T follicular helper cell (primary cell): ENCODE data around the gene VAMP2.
A peak's percentile ranks its signal among the peaks of the same experiment; 100 is the strongest.
"Not testable (repeated sequence)": the region's sequence is repeated elsewhere in the genome, so short reads cannot be mapped to it uniquely, and the experiment has no call there.

Source experiments
- DNase-seq: peaks from one replicate; pipeline ENCODE4 v3.0.0-alpha.2; 2020; ENCODE audit warnings: low read depth

Gene VAMP2

DNA sequence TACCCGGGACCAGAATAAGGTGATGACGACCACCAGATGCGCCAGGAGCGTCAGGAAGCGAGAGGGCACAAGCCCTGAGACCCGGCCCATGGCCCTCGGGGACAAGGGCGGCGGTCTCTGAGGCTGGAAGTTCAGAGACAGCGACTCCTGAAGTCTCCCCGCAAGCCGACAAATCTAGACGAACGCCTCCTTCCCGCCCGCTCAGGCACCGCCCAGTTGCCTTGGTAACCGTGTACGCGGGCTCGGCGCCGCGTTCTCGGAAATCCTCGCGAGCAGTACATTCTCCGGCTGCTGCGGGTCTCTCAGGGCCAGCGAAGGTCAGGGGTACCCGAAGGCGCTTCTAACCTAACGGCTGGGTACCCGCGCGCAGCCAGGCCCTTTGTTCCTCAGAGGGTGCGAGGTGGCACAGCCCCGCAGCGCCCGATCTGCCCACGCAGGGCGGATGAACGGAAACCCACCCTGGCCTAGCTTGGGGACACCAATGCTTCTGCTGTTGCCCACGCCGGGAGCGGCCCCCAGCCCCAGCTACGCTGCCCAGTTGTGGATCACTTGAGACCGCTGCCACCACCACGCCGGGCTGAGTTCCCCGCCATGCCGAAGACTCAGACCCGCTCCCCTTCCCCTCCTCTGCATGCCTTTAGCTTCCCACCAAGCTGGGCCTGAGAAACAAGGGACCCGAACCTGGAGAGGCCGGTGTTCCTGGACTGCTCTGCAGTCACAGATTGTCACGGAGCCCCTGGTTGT is 13.6 kb upstream of the VAMP2 start, which contains the start of gene TMEM107:
Gene TMEM107 (minus strand): TSS at position 184 of the 744 bp plus-strand sequence. CDS start 94 bp downstream, at position 90.
- peak; percentile 85 for DNase-seq

DNA sequence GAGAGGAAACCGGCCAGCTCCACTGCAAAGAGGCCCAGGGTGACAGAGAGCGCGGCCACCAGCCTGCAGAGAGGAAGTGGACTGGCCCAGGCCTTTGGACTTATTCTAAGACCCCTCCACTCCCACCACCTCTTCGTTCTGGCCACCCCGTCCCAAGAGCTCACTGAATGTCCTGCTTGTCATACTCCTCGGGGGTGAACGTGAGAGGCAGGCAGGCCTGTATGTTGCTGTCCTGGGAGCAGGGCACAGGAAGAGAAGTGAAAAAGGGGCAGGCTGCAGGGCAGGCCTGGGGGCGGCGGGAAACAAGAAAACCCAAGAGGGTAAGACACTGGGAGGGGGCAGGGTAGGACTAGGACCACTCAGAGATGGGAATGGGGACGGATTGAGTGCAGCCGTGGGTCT is 13.0 kb upstream of the VAMP2 start:
- DNase-seq = no peak

DNA sequence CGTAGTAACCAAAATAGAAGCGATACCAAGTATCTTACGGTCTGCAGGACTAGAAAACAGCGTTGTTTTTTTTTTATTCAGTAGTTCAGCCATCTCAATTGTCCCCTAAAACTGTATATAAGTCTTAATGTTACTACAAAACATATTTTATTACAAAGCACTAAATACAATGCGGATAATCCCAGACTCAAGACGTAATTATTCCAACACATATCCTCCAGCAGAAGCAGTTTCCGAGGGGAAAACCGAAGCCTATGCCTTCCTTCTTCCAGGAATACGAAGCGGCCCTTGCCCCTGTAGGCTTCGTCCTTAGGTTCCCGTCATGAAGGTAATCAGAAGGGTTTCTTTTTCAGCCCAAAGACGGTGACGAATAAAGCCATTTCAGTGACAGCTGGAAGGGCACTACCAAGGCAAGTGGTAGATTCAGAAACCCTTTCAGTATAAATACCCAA is 11.1 kb upstream of the VAMP2 start:
- no peak for DNase-seq

DNA sequence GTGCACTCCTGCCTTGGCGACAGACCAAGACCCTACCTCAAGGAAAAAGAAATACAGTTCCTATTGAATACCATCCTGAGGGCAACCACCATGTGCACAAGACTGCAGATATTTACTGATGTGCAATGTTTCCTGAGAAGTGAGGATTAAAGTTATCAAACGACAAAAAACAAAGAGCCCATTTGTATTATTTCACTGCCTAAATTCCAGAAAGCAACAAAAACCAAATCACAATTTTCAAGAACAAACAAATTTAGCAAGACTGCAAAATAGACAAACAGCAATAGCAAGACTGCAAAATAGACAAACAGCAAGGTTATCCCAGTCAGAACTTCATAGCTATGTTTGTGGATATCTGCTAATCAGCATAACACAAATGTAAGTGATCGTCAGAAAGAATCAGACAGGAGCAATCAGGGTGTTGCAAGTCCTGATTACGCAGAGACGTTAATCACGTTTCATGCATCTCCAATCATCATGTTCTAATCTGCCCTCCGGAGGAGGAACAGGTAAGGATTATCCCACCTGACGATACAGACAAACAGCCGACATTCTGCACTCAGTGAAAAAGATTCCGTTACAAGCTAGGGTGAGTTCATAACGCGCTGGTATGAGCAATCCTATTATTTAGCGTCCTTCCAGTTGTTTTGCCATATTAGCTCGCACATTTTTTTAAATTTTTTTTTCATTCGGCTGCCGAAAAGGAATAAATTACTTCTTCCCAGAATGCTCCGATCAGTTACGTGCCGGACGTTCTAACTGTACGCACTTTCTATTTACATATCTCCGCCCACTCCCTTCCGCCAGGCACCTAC is 10.5 kb upstream of the VAMP2 start:
- peak; percentile 71 for DNase-seq

DNA sequence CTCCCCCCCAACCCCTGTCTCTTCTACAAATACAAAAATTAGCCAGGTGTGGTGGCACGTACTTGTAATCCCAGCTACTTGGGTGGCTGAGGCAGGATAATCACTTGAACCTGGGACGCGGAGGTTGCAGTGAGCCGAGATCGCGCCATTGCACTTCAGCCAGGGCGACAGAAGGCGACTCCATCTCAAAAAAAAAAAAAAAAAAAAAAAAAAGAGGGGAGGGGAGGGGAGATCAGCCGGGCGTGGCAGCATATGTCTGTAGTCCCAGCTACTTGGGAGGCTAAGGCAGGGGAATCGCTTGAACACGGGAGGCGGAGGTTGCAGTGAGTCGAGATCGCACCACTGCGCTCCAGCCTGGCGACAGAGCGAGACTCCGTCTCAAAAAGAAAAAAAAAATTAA is 7.4 kb upstream of the VAMP2 start:
- not testable (repeated sequence) for DNase-seq

DNA sequence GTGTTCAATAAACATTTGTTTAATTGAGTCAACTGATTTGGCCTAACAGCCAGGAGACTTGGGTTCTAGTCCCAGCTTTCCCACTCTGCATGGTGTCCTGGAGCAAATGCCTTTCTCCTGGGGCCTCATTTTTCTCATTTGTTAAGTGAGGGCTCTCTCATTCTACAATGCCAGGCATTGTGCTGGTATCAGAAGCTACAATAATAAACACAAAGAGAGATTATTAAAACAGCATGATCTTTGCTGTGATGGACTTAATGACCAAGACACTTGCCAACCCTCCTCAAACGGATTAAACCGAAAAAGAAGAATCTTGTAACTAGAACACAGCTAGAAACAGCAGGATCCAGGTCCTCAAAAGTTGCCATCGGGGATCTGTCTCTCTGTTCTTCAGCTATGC is 4.8 kb upstream of the VAMP2 start:
- no peak for DNase-seq

DNA sequence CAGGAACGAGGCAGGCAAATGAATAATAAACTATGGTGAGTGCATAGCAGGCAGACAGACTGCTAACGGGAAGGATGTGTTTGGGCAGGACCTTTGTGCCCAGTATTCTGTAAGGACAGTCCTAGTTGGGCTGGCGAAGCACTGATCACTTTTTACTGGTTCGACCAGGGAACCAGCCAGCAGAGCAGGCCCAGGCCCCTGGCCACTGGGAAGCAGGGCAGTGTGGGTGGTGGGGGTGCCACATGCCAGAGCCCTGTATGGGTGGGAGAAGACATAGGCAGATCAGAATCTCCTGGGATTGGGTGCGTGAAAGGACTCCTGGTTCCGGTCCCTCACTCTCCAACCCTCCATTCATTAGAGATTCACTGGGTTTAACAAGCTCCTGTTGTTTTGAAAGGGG is 4.0 kb upstream of the VAMP2 start:
- no peak for DNase-seq

DNA sequence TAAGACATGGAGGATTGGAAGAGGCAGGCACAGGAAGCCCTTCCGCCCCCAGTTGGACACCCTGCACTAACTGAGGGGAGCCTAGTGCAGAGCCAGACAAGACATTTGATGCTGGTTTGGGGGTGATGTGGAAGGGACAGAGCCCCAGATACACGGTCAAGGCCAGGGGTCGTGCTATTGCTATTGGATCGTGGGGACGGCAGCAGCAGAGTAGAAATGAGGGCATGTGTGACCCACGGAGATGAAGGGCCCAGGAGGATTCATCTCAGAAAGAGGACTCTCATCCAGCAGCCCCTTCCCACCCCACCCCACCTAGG is 2.0 kb upstream of the VAMP2 start:
- DNase-seq = no peak

DNA sequence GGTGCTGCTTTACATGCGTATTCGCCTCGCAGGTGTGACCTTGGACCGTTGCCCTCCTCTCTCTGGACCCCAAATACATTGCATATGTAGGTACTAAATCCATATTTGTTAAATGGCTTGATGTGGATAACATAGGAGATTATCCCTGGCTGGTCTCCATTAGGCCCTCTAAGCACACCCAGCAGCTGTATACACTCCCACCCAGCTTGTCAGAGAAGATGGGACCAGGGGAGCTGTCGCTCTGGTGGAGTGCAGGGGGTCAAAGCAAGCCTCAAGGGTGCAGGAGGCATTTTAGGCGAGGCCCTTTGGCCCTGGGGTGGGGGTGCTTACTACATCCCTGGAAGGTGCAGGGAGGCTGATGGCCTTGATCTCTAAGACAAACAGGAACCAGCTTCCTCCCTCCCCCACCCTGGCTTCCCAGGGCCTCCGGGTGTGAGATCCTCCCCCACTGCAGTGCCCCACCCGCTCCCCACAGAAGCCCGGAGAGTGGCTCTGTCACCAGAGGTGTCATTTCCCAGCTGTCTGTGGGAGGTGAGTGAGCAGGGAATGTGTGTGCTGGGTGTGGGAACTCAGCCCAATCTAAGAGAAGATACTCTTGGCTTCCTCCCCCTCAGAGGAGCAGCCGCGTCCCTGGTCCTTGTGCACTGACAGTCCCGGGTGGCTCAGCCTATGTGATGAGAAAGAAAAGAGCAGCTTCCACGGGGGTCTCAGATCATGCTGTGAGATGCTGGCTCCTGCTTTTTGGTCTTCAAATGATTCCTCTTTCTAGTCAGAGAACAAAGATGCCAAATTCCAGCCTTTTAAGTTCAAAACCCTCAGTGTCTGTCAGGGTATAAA is 1.4 kb upstream of the VAMP2 start:
- DNase-seq = no peak

DNA sequence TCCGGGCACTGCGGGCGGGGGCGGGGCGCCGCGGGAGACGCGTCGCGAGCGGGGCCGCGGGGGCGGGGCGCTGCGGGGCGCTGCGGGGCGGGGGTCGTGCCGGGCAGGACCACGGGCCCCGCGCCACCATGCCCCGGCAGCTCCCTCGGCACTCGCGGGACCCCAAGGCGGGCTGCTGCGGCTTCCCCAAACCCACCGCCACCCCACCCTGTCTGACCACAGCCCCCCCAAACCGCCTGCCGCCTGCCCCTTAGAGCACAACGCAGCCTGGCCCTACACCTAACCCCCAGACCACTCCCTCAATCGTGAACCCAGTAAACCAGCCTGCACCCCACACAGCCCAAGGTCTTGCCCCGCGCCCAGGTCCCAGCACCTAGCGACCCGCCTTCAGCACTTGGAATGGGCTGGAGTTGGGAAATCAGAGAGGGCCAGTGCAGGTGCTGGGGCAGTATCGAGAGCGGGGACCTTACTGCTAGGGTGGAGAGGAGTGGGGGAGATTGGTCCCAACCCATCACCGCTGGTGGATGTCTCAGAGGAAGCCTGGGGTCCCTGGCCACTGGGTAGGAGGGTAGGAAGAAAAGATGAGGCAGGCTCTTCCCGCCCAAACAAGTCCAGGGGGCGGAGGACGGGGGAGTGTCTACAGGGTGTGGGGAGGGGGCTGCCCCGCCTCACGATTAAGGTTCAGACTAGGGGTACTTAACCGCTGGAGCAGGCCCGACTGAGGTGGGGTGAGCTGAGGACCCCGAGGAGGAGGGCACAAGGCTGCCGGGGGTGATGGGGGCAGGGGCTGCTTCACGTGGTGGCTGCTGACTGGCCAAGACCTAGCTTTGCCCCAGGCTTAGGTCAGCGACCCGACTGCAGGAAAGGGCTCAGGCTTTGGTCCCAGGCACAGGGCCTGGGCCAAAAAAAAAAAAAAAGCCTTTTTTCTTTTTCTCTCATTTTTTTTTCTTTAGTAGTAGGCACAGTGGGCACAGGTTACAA is 539 bp upstream of the VAMP2 start:
- no peak for DNase-seq

DNA sequence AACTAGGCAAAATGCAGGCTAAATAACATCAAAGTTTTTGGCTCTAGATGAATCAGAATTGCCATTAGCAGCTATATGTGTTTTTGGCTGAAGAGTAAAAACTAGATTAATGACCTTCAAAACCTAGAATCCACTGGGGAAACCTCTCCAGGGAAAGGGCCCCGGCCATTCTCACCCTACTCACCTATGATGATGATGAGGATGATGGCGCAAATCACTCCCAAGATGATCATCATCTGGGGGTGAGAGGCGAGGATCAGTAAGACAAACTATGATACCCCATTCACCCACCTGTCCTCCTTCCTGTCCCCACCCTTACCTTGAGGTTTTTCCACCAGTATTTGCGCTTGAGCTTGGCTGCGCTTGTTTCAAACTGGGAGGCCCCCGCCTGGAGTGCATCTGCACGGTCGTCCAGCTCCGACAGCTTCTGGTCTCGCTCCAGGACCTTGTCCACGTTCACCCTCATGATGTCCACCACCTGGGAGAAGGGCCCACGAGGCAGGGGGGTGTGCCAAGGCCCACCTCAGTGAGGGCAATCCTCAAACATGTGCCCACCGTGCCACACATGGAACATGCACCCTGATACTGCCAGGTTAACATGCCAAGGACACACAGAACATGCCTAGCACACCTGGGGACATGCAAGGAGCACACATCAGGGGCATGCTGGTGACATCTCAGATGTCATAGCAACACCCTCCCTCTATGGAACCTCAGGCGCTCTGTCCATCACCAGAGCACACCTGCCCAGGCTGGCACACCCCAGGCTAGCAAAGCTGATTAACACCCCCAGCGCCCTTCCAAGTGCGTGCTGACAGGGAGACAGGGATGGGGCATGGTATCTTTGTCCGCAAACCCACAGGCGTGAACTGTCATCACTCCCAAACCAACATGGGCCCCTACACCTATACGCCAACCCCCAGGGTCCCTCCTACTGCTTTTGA is 1.2 kb downstream of the VAMP2 start:
- no peak for DNase-seq

DNA sequence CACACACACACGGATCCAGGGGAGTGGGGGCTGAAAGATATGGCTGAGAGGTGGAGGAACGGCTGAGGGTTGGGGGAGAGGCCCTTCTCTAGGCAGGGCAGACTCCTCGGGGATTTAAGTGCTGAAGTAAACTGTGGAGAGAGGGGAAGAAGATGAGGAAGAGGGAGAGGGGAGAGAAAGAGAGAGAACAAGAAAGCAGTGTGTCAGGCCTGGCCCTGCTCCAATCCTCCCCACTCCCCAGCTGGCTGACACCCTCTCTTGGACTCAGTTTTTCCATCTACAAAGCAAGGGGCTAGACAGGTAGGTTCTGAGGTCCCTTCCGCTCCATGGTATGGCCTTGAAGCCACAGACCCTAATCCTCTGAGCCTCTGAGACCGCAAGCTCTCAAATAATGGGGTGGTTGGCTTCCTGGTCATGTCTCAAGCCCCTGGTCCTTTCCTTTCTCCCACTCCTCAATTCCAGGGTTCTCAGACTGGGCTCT is 2.0 kb downstream of the VAMP2 start:
- no peak for DNase-seq

DNA sequence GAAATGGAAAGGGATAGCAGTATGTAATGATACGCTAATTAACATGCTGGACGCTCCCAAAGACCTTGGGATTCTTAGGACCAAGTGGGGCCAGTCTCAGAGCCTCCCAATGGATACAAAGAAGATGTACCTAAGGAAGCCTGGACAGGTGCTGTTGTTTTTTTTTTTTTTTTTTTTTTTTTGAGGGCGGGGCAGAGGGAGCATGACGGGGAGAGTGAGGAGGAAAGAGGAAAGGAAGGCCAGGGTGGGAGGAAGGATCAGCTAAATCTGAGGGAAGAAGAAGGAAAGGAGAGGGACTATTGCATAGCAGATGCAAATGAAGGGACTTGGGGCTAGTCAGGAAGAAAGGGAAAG is 2.5 kb downstream of the VAMP2 start:
- no peak for DNase-seq

DNA sequence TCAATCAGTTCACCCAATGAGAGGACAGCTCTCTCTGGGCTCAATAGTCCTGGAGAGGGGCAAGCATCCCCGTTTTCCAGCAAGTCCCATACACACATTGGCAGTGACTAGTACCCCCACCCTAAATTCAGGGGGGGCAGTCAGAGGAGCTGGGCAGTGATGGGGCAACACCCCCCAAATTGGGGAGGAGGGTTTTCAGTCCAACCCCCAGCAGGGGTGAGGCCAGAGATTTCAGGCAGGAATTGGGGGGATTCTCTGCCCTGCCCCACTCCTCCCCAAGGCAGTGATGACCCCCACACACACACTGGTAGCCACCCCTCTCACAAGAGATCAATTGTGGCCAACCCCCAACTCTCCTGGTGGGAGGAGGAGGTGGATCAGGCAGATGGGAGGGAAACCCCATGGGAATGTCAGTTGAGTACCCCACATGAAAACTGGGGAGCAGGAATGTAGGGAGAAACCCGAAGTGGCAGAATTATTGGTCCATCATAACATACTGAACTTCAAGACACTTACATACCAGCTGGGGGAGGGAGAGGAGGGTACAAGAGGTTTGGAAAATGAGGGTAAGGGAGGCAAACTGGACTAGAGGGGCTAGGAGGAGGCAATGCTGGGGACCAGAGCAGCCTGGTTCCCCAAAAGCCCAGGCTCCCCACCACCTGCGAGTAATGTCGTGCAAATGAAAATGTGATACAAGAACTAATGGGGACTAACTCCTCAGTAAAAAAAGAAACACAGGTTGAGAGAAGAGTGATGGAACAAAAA is 3.1 kb downstream of the VAMP2 start:
- DNase-seq = no peak

DNA sequence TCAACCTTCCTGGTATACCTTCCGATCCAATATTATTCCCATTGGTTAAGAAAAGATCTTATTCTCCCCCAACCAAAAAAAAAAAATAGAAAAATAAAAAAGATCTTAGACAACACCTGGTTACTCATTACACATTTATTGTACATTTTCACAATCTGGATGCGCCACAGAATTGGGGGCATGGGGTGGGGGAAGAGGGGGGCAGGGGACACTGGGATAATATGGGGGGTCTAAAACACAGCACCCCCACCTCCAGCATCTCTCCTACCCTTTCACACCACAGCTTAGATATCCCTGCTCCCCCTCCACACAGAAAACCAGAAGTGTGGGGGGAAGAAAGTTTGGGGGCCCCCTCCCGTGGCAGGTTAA is 3.7 kb downstream of the VAMP2 start:
- no peak for DNase-seq

DNA sequence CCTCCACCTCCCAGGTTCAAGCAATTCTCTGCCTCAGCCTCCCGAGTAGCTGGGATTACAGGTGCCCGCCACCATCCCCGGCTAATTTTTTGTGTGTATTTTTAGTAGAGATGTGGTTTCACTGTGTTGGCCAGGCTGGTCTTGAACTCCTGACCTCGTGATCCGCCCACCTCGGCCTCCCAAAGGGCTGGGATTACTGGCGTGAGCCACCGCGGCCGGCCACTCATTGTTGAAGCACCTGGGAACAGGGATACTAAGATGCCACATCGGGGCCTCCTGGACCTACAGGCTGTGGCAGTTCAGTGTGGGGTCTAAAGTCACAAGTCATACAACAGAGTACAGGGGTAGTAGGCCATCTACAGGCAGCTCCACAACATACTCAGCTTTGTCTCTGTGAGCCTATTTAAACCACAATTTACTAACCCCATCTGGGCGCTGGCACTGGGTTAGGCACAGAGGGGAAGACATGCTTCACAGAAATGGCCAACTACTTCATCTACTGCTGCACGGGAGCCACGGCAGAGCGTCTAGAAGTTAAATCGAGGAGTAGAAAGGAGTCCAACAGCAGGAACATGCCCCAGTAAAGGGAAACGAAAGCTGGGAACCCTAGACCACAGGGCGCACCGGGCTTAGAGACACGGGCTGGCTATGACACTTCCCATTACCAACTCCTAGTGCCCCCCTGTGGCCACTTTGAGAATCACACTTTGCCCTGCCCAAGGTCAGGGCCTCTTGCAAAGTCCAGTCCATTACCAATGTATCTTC is 4.3 kb downstream of the VAMP2 start:
- peak; percentile 80 for DNase-seq

DNA sequence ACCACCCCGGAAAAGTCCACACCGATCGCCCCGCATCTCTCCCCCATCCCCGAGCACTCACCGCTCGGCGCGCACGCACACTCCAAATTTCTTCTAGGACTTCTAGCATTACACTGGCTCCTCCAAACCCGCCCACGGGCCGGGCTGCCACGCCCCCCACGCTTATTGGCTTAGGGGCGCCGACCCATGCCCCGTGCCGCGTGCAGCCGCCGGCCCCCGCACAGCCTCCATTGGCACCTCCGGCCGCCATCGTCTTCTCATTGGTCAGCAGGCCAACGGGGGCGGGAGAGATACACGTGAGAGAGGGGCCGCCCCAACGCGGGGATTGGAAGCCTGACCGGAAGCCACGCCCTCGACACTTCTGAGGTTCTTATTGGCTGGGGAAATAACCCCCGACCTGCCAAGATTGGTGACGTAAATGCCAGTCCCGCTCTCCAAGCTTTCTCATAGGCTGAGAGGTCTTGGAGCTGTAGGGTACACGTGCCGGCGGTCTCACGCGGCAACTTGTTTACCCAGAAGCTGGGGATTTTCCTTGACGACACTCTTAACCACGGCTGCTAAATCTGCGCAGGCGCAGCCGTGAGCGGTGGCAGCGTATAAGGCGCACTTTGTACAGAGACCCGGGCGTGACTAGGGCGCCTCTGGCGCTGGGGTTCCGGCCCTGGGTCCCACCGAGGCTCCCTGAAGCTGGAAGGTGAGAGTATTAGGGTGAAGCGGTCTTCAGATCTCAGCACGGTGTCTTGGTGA is 6.3 kb downstream of the VAMP2 start:
- DNase-seq = peak; percentile 100

DNA sequence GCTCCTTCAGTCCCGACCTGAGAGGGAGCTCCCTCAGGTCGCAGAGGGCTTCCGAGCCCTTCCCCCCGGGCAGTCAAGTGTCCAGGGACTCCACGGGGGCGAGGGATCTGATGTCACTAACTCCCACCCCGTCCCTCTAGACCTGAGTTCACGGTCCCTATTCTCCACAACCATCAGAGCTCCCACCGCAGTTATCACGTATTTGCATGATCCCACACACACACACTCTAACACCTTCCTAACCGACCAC is 6.8 kb downstream of the VAMP2 start:
- no peak for DNase-seq
